ENCODE results near the gene TBC1D16.

The TBC1D16 gene

DNA sequence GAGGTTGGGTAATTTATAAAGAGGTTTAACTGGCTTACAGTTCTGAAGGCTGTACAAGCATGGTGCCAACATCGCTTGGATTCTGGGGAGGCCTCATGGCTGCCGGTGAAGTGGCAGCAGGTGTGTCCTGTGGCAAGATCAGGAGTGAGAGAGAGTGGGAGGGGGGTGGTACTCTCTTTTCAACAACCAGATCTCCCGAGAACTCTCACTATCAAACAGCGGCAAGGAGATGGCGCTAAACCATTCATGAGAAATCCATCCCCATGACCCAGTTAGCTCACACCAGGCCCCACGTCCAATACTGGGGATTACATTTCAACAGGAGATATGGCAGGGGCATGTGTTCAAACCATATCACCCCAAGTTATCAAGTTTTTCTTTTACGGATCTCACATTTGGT, 152.5 kb downstream of the TBC1D16 start:
- no peak for FAIRE-seq

Measured in colon (tissue), 2 donors.